ENCODE results near the gene METTL15. TPM values are rescaled to one million over a fixed set of nuclear protein-coding genes. Genes with fewer than 3 reads are reported as not detected.
"Not testable (repeated sequence)": the region's sequence is repeated elsewhere in the genome, so short reads cannot be mapped to it uniquely, and the experiment has no call there.

The METTL15 gene
- total RNA-seq, 1 donor from 2014 or later, result 11.3 TPM

GRCh38 chr11:28170759-28171158, 62.6 kb downstream of the METTL15 start:
- TF ChIP-seq CTCF (IDR thresholded peaks at IDR 0.05; ENCODE audit: insufficient read depth, low read length, severe bottlenecking), result no peak
- no peak for DNase-seq (ENCODE audit: low read depth)
- no peak for FAIRE-seq

DNA sequence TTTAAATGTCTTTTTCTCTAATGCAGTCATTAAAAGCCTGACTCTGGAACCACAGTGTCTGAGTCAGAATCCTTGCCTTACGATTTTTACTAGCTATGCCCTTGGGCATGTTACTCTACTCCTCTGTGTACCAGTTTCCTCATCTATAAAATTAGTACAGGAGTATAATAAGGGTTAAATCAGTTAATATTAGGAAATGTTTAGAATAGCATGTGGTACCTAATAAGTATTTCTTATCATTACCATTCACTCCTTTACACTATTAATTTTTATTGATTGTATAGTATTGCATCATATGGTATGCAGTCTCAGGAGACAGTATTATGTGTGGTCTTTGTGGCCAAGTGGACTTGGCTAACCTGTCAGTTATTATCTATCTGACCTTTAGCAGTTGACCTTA, 68.2 kb downstream of the METTL15 start:
- no peaks in the 10 kb centered on the region for H3K27me3 ChIP-seq (ENCODE audit: control insufficient read depth, insufficient read depth, low read length)
- no peaks in the 10 kb centered on the region for H3K36me3 ChIP-seq (ENCODE audit: control insufficient read depth, insufficient read depth, low read length)
- DNase-seq (ENCODE audit: low read depth), result peak; percentile 30
- TF ChIP-seq CTCF (IDR thresholded peaks at IDR 0.05; ENCODE audit: insufficient read depth, low read length, severe bottlenecking), result no peak
- FAIRE-seq, result no peak
- H3K4me3 ChIP-seq (ENCODE audit: low read depth, low read length), result no peak overlapping the region

More at GRCh38 chr11:28170759-28171158, 62.6 kb downstream of the METTL15 start:
- H3K4me3 ChIP-seq (ENCODE audit: low read depth, low read length), result no peak overlapping the region
- no peaks in the 10 kb centered on the region for H3K27me3 ChIP-seq (ENCODE audit: control insufficient read depth, insufficient read depth, low read length)
- no peaks in the 10 kb centered on the region for H3K36me3 ChIP-seq (ENCODE audit: control insufficient read depth, insufficient read depth, low read length)

- no peak overlapping the region for H3K4me3 ChIP-seq (ENCODE audit: low read depth, low read length)
- DNase-seq (ENCODE audit: low read depth) (no peak), FAIRE-seq (no peak)
- H3K27me3 ChIP-seq (ENCODE audit: control insufficient read depth, insufficient read depth, low read length), result no peaks in the 10 kb centered on the region
- H3K36me3 ChIP-seq (ENCODE audit: control insufficient read depth, insufficient read depth, low read length), result no peaks in the 10 kb centered on the region
- TF ChIP-seq CTCF (IDR thresholded peaks at IDR 0.05; ENCODE audit: insufficient read depth, low read length, severe bottlenecking), result no peak
Measured at GRCh38 chr11:28195449-28195848, 87.3 kb downstream of the METTL15 start.

GRCh38 chr11:28209906-28210305, 101.7 kb downstream of the METTL15 start:
- FAIRE-seq (no peak), DNase-seq (ENCODE audit: low read depth) (no peak)
- Histone ChIP-seq H3K36me3 (ENCODE audit: control insufficient read depth, insufficient read depth, low read length) (no peaks in the 10 kb centered on the region), H3K4me3 (ENCODE audit: low read depth, low read length) (no peak overlapping the region), H3K27me3 (ENCODE audit: control insufficient read depth, insufficient read depth, low read length) (no peaks in the 10 kb centered on the region)
- no peak for TF ChIP-seq CTCF (IDR thresholded peaks at IDR 0.05; ENCODE audit: insufficient read depth, low read length, severe bottlenecking)

- DNase-seq (ENCODE audit: low read depth); H3K4me3 ChIP-seq (ENCODE audit: low read depth, low read length); FAIRE-seq; H3K36me3 ChIP-seq (ENCODE audit: control insufficient read depth, insufficient read depth, low read length); H3K27me3 ChIP-seq (ENCODE audit: control insufficient read depth, insufficient read depth, low read length): not testable (repeated sequence)
Measured at GRCh38 chr11:28222063-28222462, 113.9 kb downstream of the METTL15 start.

- no peaks in the 10 kb centered on the region for H3K36me3 ChIP-seq (ENCODE audit: control insufficient read depth, insufficient read depth, low read length)
- no peak overlapping the region for H3K4me3 ChIP-seq (ENCODE audit: low read depth, low read length)
- DNase-seq (ENCODE audit: low read depth), result no peak
- FAIRE-seq, result no peak
- H3K27me3 ChIP-seq (ENCODE audit: control insufficient read depth, insufficient read depth, low read length), result no peaks in the 10 kb centered on the region
- no peak for TF ChIP-seq CTCF (IDR thresholded peaks at IDR 0.05; ENCODE audit: insufficient read depth, low read length, severe bottlenecking)
Measured at GRCh38 chr11:28223577-28223976, 115.4 kb downstream of the METTL15 start.

All from bronchial epithelial cell (primary cell).